Measurements from ENCODE around the gene HOMER3.
"Not testable (repeated sequence)": the region's sequence is repeated elsewhere in the genome, so short reads cannot be mapped to it uniquely, and the experiment has no call there.

HOMER3 gene

GRCh38 chr19:18922228-18922985, 18.6 kb downstream of the HOMER3 start:
- no peak for DNase-seq

DNA sequence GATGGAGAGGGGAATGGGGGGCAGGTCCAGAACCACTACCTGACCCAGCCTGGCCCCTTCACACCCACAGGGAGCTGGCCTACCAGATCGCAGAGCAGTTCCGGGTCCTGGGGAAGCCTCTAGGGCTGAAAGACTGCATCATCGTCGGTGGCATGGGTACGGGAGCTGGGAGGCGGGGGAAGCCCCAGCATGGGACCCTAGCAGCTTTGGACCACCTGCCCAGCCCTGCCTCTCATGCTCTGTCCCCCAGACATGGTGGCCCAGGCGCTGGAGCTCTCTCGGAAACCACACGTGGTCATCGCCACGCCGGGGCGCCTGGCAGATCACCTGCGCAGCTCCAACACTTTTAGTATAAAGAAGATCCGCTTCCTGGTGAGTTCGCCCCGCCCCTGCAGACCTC, 19.4 kb downstream of the HOMER3 start:
- DNase-seq, result no peak

- DNase-seq, result no peak
These were observed 20.6 kb downstream of the HOMER3 start for GRCh38 chr19:18920400-18920799.

- no peak for DNase-seq
These were observed 21.2 kb downstream of the HOMER3 start for GRCh38 chr19:18919900-18920214.

DNA sequence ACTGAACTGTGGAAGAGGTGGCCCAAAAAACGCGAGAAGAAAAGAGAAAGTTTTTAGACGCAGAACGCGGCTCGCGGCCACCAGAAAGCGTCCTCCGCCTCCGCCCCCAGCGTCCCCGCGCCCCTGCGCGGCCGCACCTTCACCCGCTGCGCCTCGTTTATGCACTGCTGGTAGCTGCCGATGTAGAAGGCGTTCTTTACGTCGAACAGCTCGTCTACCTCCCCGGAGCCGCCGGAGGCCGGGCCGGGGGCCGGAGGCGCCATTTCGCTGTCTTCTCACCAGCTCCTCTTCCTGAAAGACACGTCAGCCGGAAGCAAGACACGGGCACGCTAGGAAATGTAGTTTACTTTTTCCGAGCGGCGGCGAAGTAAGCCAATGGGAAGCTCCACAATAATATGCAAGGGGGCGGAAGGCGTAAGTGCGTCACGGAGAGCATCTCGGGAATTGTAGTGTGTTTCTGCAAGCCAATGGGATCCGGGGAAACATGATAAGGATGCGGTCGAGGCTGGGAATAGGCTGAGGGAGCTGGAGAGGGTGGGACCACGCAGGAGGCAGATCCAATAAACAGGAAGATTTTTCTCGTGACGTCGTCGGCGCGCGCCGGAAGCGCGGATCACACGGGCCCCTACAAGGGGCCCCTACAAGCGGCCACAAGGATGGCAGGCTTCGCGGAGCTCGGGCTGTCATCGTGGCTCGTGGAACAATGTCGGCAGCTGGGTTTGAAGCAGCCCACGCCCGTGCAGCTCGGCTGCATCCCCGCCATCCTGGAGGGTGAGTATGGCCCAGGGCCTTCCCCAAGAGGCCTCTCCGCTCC, 21.7 kb downstream of the HOMER3 start, which contains the start of the genes COPE and DDX49:
COPE (minus strand) TSS at position 302 of the 814 bp plus-strand sequence; CDS start at position 263, 39 bp downstream.
DDX49 (plus strand) TSS at position 630 of the 814 bp plus-strand sequence; CDS start at position 657, 27 bp downstream.
- DNase-seq, result peak; percentile 100

- not testable (repeated sequence) for DNase-seq
These were observed 23.4 kb downstream of the HOMER3 start for GRCh38 chr19:18917593-18917992.

- DNase-seq, result peak; percentile 66
These were observed 25.4 kb downstream of the HOMER3 start for GRCh38 chr19:18915639-18916038.

GRCh38 chr19:18913466-18913865, 27.6 kb downstream of the HOMER3 start:
- DNase-seq, result no peak

- no peak for DNase-seq
These were observed 28.1 kb downstream of the HOMER3 start for GRCh38 chr19:18912933-18913332.

- DNase-seq, result no peak
These were observed 30.1 kb downstream of the HOMER3 start for GRCh38 chr19:18910801-18911436.

GRCh38 chr19:18910010-18910409, 31.0 kb downstream of the HOMER3 start:
- DNase-seq, result no peak

DNA sequence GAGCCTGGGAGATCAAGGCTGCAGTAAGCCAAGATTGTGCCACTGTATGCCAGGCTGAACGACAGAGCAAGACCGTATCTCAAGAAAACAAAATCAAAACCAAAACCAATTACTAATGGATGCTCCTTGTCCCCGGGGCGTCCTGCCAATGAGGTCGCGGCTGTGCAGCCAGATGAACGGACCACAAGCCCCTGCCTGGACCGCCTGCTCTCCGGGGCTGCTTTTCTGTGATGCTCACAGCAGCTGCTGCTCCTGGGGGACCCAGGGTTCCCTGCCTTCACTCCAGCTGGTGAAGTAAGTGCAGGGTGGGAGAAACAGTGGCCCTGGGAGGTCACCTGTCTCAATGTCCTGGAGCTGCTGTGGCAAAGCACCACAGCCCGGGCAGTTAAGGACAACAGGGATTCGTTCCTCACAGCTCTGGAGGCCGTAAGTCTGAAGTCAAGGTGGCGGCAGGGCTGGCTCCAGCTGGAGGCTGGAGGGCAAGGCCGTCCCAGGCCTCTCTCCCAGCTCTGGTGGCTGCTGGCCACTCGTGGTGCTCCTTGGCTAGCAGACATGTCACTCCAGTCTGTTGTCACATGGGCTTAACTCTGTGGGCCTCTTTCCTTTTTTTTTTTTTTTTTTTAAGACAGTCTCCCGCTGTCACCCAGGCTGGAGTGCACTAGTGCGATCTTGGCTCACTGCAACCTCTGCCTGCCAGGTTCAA, 31.9 kb downstream of the HOMER3 start:
- DNase-seq, result no peak

- DNase-seq, result no peak
These were observed 34.2 kb downstream of the HOMER3 start for GRCh38 chr19:18906605-18907519.

GRCh38 chr19:18905513-18906236, 35.3 kb downstream of the HOMER3 start:
- no peak for DNase-seq

DNA sequence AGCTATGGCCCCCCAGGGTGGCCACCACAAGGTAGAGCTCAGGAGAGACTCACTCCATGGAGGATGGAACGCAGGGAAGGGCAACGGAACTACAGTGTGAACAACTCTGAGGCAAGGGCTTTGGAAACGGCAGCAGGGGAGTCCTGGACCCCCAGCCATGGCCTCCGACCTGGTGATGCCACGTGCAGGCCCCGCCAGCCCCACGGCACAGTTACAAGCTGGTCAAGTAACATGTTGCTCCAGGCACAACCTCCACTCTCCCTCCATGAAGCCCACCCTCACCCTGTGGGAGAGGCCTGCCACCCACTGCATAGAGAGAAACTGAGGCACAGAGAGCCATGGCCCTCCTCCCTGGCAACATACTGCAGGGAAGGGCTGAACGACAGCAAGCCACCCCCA, 36.0 kb downstream of the HOMER3 start:
- DNase-seq, result no peak

GRCh38 chr19:18904334-18905057, 36.5 kb downstream of the HOMER3 start:
- no peak for DNase-seq

GRCh38 chr19:18903156-18904037, 37.6 kb downstream of the HOMER3 start:
- DNase-seq, result no peak

- DNase-seq, result not testable (repeated sequence)
These were observed 38.5 kb downstream of the HOMER3 start for GRCh38 chr19:18902519-18902918.

- DNase-seq, result no peak
These were observed 39.5 kb downstream of the HOMER3 start for GRCh38 chr19:18901491-18901890.

All from MV-4-11 (cell line).